ENCODE data around the gene KCNMB1. TPM values are rescaled to one million over a fixed set of nuclear protein-coding genes. Genes with fewer than 3 reads are reported as not detected.

Gene KCNMB1
- total RNA-seq, 2 experiments from 2014 or later = not detected

- no peaks in the 10 kb centered on the region for H3K9me3 ChIP-seq (ENCODE audit: low read length)
- no TSS peak for BruUV-seq (replicated peaks)
- H3K4me1 ChIP-seq (ENCODE audit: insufficient read depth, low read length, poor library complexity, severe bottlenecking) = no peaks in the 10 kb centered on the region
- no peaks in the 10 kb centered on the region for H4K20me1 ChIP-seq (ENCODE audit: insufficient read depth, low read length)
- no peak overlapping the region for H3K4me3 ChIP-seq (ENCODE audit: low read depth, low read length, poor library complexity, severe bottlenecking)
- intact Hi-C loops (cut with micrococcal nuclease; ENCODE audit: unreplicated experiment) = no loop called here
- no peaks in the 10 kb centered on the region for H3K9me2 ChIP-seq (ENCODE audit: insufficient read depth, low read length)
- no peaks in the 10 kb centered on the region for H3K79me2 ChIP-seq (ENCODE audit: insufficient read depth, low read depth, low read length)
- CTCF ChIA-PET (ENCODE audit: unreplicated experiment) = no interaction called here
- TF ChIP-seq CTCF (conservative IDR thresholded peaks at IDR 0.05; ENCODE audit: low read length) = 0 out of 2 replicates have a peak, but pooled peaks have one; percentile 21
- no peak for TF ChIP-seq EZH2phosphoT487 (IDR thresholded peaks at IDR 0.05; ENCODE audit: borderline replicate concordance, low read depth, low read length)
- H3K36me3 ChIP-seq (ENCODE audit: insufficient read depth, low read length) = no peaks in the 10 kb centered on the region
- no peak for DNase-seq (ENCODE audit: low spot score)
- H3K4me2 ChIP-seq (ENCODE audit: low read length) = no peak overlapping the region
- POLR2A ChIA-PET = no interaction called here
- no peak overlapping the region for H2AFZ ChIP-seq (ENCODE audit: low read length)
- H3K27ac ChIP-seq (ENCODE audit: low read depth, low read length, poor library complexity, severe bottlenecking) = no peak overlapping the region
Observed at GRCh38 chr5:170426786-170427185, 37.6 kb upstream of the KCNMB1 start.

- no TSS peak for BruUV-seq (replicated peaks)
- POLR2A ChIA-PET = no interaction called here
- H3K27ac ChIP-seq (ENCODE audit: low read depth, low read length, poor library complexity, severe bottlenecking) = no peak overlapping the region
Observed at GRCh38 chr5:170426149-170426767, 37.1 kb upstream of the KCNMB1 start.

More at GRCh38 chr5:170426149-170426767, 37.1 kb upstream of the KCNMB1 start:
- TF ChIP-seq EZH2phosphoT487 (IDR thresholded peaks at IDR 0.05; ENCODE audit: borderline replicate concordance, low read depth, low read length) = no peak
- peak; percentile 75 for TF ChIP-seq CTCF (conservative IDR thresholded peaks at IDR 0.05; ENCODE audit: low read length)
- Histone ChIP-seq H3K9me3 (ENCODE audit: low read length) (no peaks in the 10 kb centered on the region), H2AFZ (ENCODE audit: low read length) (no peak overlapping the region), H3K9me2 (ENCODE audit: insufficient read depth, low read length) (no peaks in the 10 kb centered on the region), H3K4me3 (ENCODE audit: low read depth, low read length, poor library complexity, severe bottlenecking) (no peak overlapping the region), H3K4me2 (ENCODE audit: low read length) (no peak overlapping the region), H4K20me1 (ENCODE audit: insufficient read depth, low read length) (no peaks in the 10 kb centered on the region), H3K36me3 (ENCODE audit: insufficient read depth, low read length) (no peaks in the 10 kb centered on the region), H3K4me1 (ENCODE audit: insufficient read depth, low read length, poor library complexity, severe bottlenecking) (no peaks in the 10 kb centered on the region), H3K79me2 (ENCODE audit: insufficient read depth, low read depth, low read length) (no peaks in the 10 kb centered on the region)
- intact Hi-C loops (cut with micrococcal nuclease; ENCODE audit: unreplicated experiment) = no loop called here
- CTCF ChIA-PET (ENCODE audit: unreplicated experiment) = no interaction called here
- peak; percentile 10 for DNase-seq (ENCODE audit: low spot score)

Data from OCI-LY7 (cell line).